HepG2 (cell line): ENCODE measurements around the gene U2AF2. TPM values are rescaled to one million over a fixed set of nuclear protein-coding genes. Genes with fewer than 3 reads are reported as not detected.

Source experiments
- ATF7 ChIP-seq, 2 experiments: fragments of 450-650 bp in 1 of 2; sonication (generic) in 1 of 2; formaldehyde crosslinking in 1 of 2; IDR thresholded peaks; 2 replicates each; pipeline versions ENCODE4 v1.4.0 to v1.6.1; 2016 to 2020; ENCODE audit warnings: antibody characterized with exemption in 1 of 2, mild to moderate bottlenecking in 1 of 2, missing genetic modification reagents in 1 of 2
- ETV6 ChIP-seq: sonication (generic); formaldehyde crosslinking; conservative IDR thresholded peaks from 2 replicates; pipeline ENCODE4 v1.4.0; 2020; ENCODE audit warnings: missing genetic modification reagents
- FOXM1 ChIP-seq: sonication (generic); formaldehyde crosslinking; IDR thresholded peaks from 2 replicates; pipeline ENCODE4 v1.5.0; 2020; ENCODE audit warnings: missing genetic modification reagents
- HIVEP1 ChIP-seq: sonication (generic); formaldehyde crosslinking; IDR thresholded peaks from 2 replicates; pipeline ENCODE4 v1.4.0; 2020; ENCODE audit warnings: mild to moderate bottlenecking, missing genetic modification reagents
- MBNL3 ChIP-seq: fragments of 250-450 bp; sonication (Bioruptor Pico); conservative IDR thresholded peaks from 2 replicates; pipeline ENCODE4 v1.8.0; 2022; ENCODE audit warnings: mild to moderate bottlenecking, inconsistent platforms
- RORA ChIP-seq: sonication (generic); formaldehyde crosslinking; IDR thresholded peaks from 2 replicates; pipeline ENCODE4 v1.5.0; 2020; ENCODE audit warnings: mild to moderate bottlenecking, missing genetic modification reagents, moderate library complexity
- SCMH1 ChIP-seq: sonication (generic); formaldehyde crosslinking; IDR thresholded peaks from 2 replicates; pipeline ENCODE4 v1.9.0; 2021; ENCODE audit warnings: missing genetic modification reagents, mild to moderate bottlenecking, borderline replicate concordance
- SMAD1 ChIP-seq: sonication (generic); formaldehyde crosslinking; IDR thresholded peaks from 2 replicates; pipeline ENCODE4 v1.4.0; 2020; ENCODE audit warnings: missing genetic modification reagents, low read depth, mild to moderate bottlenecking, borderline replicate concordance
- SMYD3 ChIP-seq: sonication (generic); formaldehyde crosslinking; IDR thresholded peaks from 2 replicates; pipeline ENCODE4 v1.8.1; 2023; ENCODE audit warnings: mild to moderate bottlenecking, missing genetic modification reagents
- SOX13 ChIP-seq, 3 experiments: fragments of 450-650 bp in 1 of 3; sonication (generic) in 1 of 3; formaldehyde crosslinking in 1 of 3; IDR thresholded peaks in 2 of 3; conservative IDR thresholded peaks in 1 of 3; 2 replicates each; pipeline versions ENCODE4 v1.5.0 to v1.6.1; 2016 to 2020; ENCODE audit warnings: antibody characterized with exemption in 1 of 3, mild to moderate bottlenecking in 1 of 3, missing compliant biosample characterization in 1 of 3, missing genetic modification reagents in 1 of 3, moderate library complexity in 1 of 3
- TEAD2 ChIP-seq: sonication (generic); formaldehyde crosslinking; IDR thresholded peaks from 2 replicates; pipeline ENCODE4 v1.9.0; 2021; ENCODE audit warnings: missing genetic modification reagents
- TEAD3 ChIP-seq: optimal IDR thresholded peaks from 2 replicates; pipeline ENCODE3; 2016; ENCODE audit warnings: borderline replicate concordance
- THYN1 ChIP-seq: sonication (generic); formaldehyde crosslinking; IDR thresholded peaks from 2 replicates; pipeline ENCODE4 v1.8.1; 2023; ENCODE audit warnings: low read depth, mild to moderate bottlenecking, moderate library complexity, missing genetic modification reagents, borderline replicate concordance
- TP53 ChIP-seq: sonication (generic); formaldehyde crosslinking; conservative IDR thresholded peaks from 2 replicates; pipeline ENCODE4 v1.4.0; 2020; ENCODE audit warnings: missing genetic modification reagents
- XBP1 ChIP-seq: sonication (generic); formaldehyde crosslinking; IDR thresholded peaks from 2 replicates; pipeline ENCODE4 v1.5.0; 2020; ENCODE audit warnings: missing genetic modification reagents
- ZFP36L1 ChIP-seq: sonication (generic); formaldehyde crosslinking; IDR thresholded peaks from 2 replicates; pipeline ENCODE4 v1.8.0; 2022; ENCODE audit warnings: mild to moderate bottlenecking, missing genetic modification reagents, moderate library complexity
- ZMYM3 ChIP-seq: sonication (generic); formaldehyde crosslinking; IDR thresholded peaks from 2 replicates; pipeline ENCODE4 v1.5.1; 2020; ENCODE audit warnings: mild to moderate bottlenecking, missing genetic modification reagents
- ZNF230 ChIP-seq: sonication (generic); formaldehyde crosslinking; IDR thresholded peaks from 2 replicates; pipeline ENCODE4 v1.4.0; 2020; ENCODE audit warnings: mild to moderate bottlenecking, missing genetic modification reagents
- ZNF414 ChIP-seq: sonication (generic); formaldehyde crosslinking; IDR thresholded peaks from 2 replicates; pipeline ENCODE4 v1.5.0; 2020; ENCODE audit warnings: missing genetic modification reagents
- ZNF44 ChIP-seq: sonication (generic); formaldehyde crosslinking; IDR thresholded peaks from 2 replicates; pipeline ENCODE4 v1.5.1; 2020; ENCODE audit warnings: mild to moderate bottlenecking, missing genetic modification reagents
- polyA plus RNA-seq, 8 experiments: library from polyadenylated mRNA; depleted of rRNA in 3 of 8; stranded (reverse) in 7 of 8; unstranded in 1 of 8; fragments of >200 nt; fragmentation: Illumina TruSeq in 4 of 8; extraction: Trizol in 4 of 8; gene quantifications; 2 replicates each; pipeline versions ENCODE4 v1.2.1 to v1.2.3, GENCODE V29; 2011 to 2016; ENCODE audit warnings: low read depth in 4 of 8, missing spikeins in 1 of 8, mixed read lengths in 1 of 8; ENCODE audit not compliant: insufficient read depth in 1 of 8
- total RNA-seq, 5 experiments: library from RNA; depleted of rRNA; stranded (reverse); fragments of >200 nt; fragmentation: Illumina TruSeq; extraction: Trizol; gene quantifications; 2 replicates each; pipeline ENCODE4 v1.2.3, GENCODE V29; 2016; ENCODE audit warnings: low read depth in 1 of 5
- TF ChIP-seq, protein P1 (sequence below): sonication (generic); formaldehyde crosslinking; IDR thresholded peaks from 2 replicates; pipeline ENCODE4 v1.8.1; 2023; ENCODE audit warnings: missing genetic modification reagents, inconsistent platforms, borderline replicate concordance
- TF ChIP-seq, protein P2 (sequence below): sonication (generic); formaldehyde crosslinking; IDR thresholded peaks from 2 replicates; pipeline ENCODE4 v1.4.0; 2020; ENCODE audit warnings: mild to moderate bottlenecking, missing genetic modification reagents
- TF ChIP-seq, protein P3 (sequence below): sonication (generic); formaldehyde crosslinking; IDR thresholded peaks from 2 replicates; pipeline ENCODE4 v1.4.0; 2020; ENCODE audit warnings: missing genetic modification reagents
- TF ChIP-seq, protein P4 (sequence below): sonication (generic); formaldehyde crosslinking; IDR thresholded peaks from 2 replicates; pipeline ENCODE4 v1.5.0; 2020; ENCODE audit warnings: missing genetic modification reagents

U2AF2 gene
- total and polyA plus RNA-seq, 2 of the 13 experiments (the other 11 are each of a cell fraction or from before 2014, with no cell fraction given) = 84.3 to 124 TPM

GRCh38 chr19:55654868-55655647 is at the start of gene U2AF2 (continued):
- TF ChIP-seq ZNF230 (CRISPR knock-in tag) (no peak), SMAD1 (CRISPR knock-in tag) (no peak), SMYD3 (CRISPR knock-in tag) (peak; percentile 64; the same call in 1 of the 2 replicates), ATF7 (IDR thresholded peaks at IDR 0.05) (no peak), ATF7 (CRISPR knock-in tag; IDR thresholded peaks at IDR 0.05) (0 out of 2 replicates have a peak, but pooled peaks have one; percentile 53), SCMH1 (no peak), HIVEP1 (CRISPR knock-in tag) (peak; percentile 46; the same call in 1 of the 2 replicates), TEAD3 (CRISPR knock-in tag) (no peak), FOXM1 (CRISPR knock-in tag) (no peak), TP53 (CRISPR knock-in tag) (no peak), MBNL3 (CRISPR knock-in tag) (no peak), THYN1 (CRISPR knock-in tag) (no peak), ETV6 (CRISPR knock-in tag) (no peak), ZNF414 (CRISPR knock-in tag) (0 out of 2 replicates have a peak, but pooled peaks have one; percentile 4), ZMYM3 (no peak), TEAD2 (CRISPR knock-in tag) (no peak), ZFP36L1 (0 out of 2 replicates have a peak, but pooled peaks have one; percentile 55), ZNF44 (CRISPR knock-in tag) (no peak), SOX13 (IDR thresholded peaks at IDR 0.05) (no peak), SOX13 (CRISPR knock-in tag; conservative IDR thresholded peaks at IDR 0.05 in 1 of 2, IDR thresholded peaks at IDR 0.05 in 1 of 2) (no peak), RORA (no peak), XBP1 (no peak)
- TF ChIP-seq, protein P1, sequence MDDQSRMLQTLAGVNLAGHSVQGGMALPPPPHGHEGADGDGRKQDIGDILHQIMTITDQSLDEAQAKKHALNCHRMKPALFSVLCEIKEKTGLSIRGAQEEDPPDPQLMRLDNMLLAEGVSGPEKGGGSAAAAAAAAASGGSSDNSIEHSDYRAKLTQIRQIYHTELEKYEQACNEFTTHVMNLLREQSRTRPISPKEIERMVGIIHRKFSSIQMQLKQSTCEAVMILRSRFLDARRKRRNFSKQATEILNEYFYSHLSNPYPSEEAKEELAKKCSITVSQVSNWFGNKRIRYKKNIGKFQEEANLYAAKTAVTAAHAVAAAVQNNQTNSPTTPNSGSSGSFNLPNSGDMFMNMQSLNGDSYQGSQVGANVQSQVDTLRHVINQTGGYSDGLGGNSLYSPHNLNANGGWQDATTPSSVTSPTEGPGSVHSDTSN (CRISPR knock-in tag) = no peak
- TF ChIP-seq, protein P2, sequence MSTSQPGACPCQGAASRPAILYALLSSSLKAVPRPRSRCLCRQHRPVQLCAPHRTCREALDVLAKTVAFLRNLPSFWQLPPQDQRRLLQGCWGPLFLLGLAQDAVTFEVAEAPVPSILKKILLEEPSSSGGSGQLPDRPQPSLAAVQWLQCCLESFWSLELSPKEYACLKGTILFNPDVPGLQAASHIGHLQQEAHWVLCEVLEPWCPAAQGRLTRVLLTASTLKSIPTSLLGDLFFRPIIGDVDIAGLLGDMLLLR = peak; percentile 73; the same call in 1 of the 2 replicates
- TF ChIP-seq, protein P3, sequence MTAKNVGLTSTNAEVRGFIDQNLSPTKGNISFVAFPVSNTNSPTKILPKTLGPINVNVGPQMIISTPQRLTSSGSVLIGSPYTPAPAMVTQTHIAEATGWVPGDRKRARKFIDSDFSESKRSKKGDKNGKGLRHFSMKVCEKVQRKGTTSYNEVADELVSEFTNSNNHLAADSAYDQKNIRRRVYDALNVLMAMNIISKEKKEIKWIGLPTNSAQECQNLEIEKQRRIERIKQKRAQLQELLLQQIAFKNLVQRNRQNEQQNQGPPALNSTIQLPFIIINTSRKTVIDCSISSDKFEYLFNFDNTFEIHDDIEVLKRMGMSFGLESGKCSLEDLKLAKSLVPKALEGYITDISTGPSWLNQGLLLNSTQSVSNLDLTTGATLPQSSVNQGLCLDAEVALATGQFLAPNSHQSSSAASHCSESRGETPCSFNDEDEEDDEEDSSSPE (CRISPR knock-in tag) = peak; percentile 66
- TF ChIP-seq, protein P4, sequence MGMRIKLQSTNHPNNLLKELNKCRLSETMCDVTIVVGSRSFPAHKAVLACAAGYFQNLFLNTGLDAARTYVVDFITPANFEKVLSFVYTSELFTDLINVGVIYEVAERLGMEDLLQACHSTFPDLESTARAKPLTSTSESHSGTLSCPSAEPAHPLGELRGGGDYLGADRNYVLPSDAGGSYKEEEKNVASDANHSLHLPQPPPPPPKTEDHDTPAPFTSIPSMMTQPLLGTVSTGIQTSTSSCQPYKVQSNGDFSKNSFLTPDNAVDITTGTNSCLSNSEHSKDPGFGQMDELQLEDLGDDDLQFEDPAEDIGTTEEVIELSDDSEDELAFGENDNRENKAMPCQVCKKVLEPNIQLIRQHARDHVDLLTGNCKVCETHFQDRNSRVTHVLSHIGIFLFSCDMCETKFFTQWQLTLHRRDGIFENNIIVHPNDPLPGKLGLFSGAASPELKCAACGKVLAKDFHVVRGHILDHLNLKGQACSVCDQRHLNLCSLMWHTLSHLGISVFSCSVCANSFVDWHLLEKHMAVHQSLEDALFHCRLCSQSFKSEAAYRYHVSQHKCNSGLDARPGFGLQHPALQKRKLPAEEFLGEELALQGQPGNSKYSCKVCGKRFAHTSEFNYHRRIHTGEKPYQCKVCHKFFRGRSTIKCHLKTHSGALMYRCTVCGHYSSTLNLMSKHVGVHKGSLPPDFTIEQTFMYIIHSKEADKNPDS (CRISPR knock-in tag) = no peak
